Mammary epithelial cell (primary cell): ENCODE measurements around the gene CFAP221.

ENCODE experiments used
- EZH2 ChIP-seq: IDR thresholded peaks from 2 replicates; pipeline ENCODE4 v1.6.1; 2012; ENCODE audit warnings: low read length, inconsistent platforms, borderline replicate concordance
- TF ChIP-seq, protein P1 (sequence below), 2 donors: IDR thresholded peaks in 1 of 2; conservative IDR thresholded peaks in 1 of 2; 2 replicates each; pipeline ENCODE4 v1.5.1; 2011 to 2012; ENCODE audit warnings: inconsistent platforms in 2 of 2, low read length in 2 of 2, mild to moderate bottlenecking in 2 of 2, control low read depth in 1 of 2, low read depth in 1 of 2; ENCODE audit not compliant: insufficient read depth in 1 of 2; ENCODE audit errors: extremely low read depth in 1 of 2

DNA sequence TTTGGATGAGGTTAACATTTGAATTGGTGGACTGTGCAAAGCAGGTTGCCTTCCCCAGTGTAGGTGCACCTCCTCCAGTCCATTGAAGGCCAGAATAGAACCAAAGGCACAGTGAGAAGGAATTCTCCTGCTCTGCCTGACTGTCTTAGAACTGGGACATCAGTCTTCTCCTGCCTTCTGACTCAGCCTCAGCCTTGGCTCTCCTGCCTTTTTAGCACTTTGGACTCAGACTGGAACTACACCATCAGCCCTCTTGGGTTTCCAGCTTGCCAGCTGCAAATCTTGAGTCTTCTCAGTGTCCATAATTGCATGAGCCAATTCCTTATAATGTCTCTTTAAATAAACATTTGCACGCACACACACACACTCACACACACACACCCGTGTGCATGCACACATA, 126.8 kb downstream of the CFAP221 start:
- TF ChIP-seq, protein P1, sequence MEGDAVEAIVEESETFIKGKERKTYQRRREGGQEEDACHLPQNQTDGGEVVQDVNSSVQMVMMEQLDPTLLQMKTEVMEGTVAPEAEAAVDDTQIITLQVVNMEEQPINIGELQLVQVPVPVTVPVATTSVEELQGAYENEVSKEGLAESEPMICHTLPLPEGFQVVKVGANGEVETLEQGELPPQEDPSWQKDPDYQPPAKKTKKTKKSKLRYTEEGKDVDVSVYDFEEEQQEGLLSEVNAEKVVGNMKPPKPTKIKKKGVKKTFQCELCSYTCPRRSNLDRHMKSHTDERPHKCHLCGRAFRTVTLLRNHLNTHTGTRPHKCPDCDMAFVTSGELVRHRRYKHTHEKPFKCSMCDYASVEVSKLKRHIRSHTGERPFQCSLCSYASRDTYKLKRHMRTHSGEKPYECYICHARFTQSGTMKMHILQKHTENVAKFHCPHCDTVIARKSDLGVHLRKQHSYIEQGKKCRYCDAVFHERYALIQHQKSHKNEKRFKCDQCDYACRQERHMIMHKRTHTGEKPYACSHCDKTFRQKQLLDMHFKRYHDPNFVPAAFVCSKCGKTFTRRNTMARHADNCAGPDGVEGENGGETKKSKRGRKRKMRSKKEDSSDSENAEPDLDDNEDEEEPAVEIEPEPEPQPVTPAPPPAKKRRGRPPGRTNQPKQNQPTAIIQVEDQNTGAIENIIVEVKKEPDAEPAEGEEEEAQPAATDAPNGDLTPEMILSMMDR (conservative IDR thresholded peaks at IDR 0.05 in 1 of 2, IDR thresholded peaks at IDR 0.05 in 1 of 2; ENCODE audit: extremely low read depth in 1 of 2, insufficient read depth in 1 of 2, low read depth in 1 of 2, low read length in 2 of 2), result no peak
- TF ChIP-seq EZH2, result no peak
